ENCODE results near the gene MRPL54. TPM values are rescaled to one million over a fixed set of nuclear protein-coding genes. Genes with fewer than 3 reads are reported as not detected.

MRPL54 gene
- total RNA-seq, 1 donor from 2014 or later = 10.6 TPM

DNA sequence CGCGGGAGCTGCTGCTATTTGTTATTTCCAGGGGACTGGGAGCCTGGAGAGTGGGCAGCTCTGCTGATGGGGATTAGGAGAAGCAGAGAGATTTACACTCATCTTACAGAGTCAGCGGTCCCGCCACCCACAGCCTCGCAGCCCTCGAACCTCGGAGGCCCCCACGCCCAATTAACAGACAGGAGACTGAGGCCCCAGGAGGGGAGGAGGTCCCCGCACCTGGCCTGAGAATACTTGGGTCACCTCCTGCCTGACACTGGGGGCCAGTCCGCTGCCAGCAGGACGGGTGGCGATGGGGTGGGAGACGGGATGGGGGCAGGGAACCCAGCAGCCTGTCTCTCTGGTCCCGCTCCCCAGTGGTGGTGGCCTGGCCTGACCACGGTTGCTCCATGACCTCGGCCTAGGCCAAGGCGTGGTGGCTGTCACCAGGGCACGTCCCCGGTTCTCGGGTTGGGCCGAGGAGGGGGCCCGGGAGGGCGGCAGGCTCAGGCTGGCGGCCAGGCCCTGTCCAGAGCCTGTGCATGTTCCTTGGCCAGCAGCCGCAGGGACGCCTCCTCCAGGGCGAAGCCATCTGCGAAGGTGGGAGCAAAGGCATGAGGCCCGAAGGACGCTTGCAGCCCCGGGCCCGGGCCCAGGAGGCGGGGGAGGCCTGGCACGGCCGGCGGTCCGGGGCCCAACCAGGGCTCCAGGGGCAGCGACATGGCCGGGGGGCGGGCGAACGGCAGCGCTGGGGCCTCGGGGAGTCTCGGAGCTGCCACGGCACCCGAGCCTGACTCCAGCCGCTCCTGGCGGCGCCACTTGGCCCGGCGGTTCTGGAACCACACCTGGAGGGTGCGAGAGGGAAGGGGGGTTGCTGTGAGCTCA, 7.9 kb downstream of the MRPL54 start:
- DNase-seq = no peak

DNA sequence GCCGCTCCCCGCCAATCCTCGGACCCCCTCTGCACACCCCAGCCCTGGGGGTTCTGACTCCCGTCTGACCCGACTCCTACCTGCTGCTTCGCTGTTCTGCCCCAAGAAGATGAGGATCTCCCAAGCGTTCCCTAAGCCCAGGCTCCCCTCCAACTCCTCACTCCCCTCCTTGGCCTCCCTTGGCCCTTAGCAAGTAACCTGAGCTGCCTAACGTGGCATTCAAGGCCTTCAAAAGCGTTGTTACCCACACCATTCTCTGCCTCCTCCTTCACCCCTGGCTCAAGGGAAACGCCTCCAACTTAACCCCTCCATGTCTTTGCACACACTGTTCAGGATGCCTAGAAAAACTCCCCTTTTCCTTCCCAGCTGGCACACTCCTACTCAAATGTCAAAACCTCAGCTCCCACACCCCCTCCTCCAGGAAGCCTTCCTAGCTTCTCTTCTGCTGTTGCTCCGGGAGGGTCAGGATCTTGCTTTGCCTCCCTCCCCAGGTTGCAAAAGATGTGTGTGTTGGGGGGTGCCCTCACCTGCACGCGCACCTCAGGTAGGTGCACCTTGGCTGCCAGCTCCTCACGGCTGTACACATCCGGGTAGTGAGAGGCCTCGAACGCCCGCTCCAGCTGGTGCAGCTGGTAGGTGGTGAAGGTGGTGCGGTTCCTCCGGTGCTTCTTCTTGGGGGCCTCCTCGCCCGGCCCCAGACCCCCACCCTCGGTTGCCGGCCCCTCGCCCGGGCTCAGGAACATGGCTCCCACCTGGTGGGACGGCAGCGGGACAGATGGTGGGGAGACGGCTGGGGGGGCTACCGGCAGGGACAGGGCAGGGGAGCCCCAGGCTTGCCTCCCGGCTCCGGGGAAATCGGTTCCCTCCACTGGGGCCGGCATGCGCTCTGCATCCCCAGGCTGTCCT, 8.8 kb downstream of the MRPL54 start:
- no peak for DNase-seq

DNA sequence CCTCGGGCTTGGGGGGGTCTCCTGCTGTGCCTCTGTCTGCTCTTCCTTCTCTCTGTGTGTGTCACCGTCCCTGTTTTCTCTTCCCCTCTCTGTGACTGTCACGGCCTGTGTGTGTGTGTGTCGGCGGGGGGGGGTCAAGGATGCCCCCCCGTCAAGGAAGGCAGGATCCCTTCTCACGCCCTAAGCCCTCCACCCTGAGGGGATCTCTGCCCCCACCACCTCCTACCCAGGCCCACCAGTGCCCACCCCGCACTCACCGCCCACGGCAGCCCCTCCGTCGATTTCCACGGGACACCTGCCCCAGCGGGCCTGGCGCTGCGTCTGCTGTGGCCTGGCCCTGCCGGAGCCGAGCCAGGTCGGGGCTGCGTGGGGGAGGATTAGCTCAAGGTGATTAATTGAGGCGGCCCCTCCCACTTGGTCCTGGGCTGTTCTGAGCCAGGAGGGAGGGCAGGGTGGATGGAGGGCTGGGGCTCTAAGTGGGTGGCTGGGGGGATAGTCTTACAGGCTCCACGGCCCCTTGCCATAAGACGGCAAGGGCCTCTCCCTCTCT, 9.5 kb downstream of the MRPL54 start, which contains the start of gene RAX2:
Gene RAX2 (minus strand): TSS at position 323 of the 550 bp plus-strand sequence. CDS start 486 bp downstream, outside the sequence.
- DNase-seq = no peak

DNA sequence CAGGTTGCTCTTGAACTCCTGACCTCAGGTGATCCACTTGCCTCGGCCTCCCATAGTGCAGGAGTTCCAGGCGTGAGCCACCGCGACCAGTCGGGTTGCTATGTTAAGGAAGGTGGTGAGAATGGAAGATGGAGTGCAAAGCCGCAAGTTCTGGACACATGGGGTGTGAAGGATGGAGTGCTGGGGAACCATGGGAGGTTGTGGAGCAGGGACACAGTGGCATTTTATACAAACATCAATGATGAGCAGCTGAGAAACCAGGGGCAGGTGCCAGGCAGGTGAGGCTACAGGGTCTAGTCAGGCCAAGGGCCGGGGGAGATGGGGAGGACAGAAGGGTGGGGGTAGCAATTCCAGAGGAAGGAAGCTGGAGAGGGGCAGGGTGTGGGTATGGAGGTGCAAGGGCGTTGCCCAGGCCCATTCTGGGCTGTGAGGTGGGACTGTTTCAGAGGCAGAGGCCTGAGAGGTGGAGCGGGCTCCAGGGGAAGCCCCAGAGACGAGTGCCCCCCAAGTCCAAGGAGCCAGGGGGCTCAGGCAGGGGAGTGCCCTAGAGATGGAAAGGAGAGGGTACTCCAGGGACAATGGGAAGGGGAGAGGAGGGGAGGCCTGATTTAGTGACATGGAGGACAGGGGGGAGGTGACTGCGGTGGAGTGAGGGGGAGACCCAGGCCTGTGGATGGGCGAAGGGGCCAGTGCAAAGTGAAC, 11.5 kb downstream of the MRPL54 start:
- no peak for DNase-seq

DNA sequence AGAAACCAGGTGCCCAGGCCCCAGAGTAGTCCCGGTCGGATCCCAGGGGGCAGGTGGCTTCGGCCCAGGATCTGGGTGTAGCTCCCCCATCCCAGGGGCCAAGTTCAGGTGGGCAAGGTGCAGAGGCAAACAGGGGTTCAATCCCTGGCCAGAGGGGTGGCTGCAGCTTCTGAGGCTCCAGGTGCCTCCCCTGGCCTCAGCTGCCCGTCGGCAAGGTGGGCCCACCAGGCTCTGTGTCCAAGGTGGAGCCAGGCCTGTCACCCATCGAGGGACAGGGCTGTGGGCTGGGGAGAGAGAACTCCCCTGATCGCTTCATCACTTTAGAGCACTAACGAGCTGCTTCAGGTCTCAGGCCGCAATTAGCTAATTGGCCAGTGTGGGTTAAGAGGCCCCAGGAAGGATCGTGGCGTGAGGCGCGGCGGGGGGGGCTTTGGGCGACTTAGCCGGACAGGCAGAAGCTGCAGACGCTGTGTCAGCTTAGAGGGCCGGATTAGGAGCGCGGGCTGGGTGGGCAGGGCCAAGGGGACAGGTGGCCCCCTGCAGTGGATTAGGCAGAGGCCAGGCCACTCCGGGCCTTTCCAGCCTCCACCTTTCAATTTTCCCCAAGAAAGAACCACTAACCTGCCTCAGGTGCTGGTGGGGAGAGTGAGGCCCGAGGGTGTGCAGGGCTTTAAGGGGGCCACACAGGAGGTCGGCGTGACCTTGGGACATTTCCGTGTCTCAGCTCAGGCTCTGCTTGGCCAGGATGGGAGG, 12.3 kb downstream of the MRPL54 start:
- DNase-seq = no peak

DNA sequence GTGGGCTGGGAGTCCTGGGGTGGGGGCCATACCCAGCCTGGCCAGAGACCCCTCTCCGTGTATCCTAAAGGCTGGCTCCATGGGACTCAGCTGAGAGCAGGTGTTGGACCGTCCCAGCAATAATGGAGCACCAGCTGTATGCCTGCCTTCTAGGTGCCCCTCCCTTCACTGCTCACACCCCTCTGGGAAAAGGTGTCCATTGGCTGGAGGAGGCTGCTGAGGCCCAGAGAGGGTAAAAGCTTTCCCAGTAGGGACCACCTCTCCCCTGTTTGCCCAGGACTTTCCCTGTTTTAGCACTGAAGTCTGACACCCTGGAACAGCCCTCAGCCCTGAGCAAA, 12.9 kb downstream of the MRPL54 start:
- DNase-seq = no peak

DNA sequence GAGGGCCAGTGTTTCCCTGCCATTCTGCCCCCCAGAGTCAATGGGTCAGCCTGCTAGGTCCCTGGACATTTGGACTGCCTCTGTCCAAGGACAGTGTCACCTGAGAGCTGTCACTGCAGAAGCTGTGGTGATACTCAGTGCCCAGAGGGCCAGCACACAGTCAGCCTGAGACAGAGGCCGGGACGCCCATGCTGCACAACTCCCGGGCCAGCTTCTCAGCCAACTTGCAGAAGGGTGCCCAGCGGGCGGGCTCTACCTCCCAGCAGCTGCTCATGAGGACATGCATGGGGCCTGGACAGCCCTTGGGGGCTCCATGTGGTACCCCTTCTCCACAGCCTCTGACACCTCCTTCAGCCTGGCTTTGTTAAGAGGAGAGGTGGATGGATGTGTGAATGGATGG, 13.3 kb downstream of the MRPL54 start:
- no peak for DNase-seq

DNA sequence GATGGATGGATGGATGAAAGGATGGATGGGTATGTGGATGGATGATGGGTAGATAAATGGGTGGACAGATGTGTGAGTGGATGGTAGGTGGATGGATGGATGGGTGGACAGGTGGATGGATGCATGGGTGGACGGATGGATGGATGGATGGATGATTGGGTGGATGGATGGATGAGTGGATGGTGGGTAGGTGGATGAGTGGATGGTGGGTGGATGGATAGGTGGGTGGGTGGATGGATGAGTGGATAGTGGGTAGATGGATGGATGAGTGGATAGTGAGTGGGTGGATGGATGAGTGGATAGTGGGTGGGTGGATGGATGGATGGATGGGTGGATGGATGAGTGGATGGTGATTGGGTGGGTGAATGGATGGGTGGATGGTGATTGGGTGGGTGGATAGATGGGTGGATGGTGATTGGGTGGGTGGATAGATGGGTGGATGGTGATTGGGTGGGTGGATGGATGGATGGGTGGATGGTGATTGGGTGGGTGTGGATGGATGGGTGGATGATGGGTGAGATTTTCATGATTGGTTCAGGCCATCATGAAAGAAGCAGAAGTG, 14.1 kb downstream of the MRPL54 start:
- DNase-seq = no peak

DNA sequence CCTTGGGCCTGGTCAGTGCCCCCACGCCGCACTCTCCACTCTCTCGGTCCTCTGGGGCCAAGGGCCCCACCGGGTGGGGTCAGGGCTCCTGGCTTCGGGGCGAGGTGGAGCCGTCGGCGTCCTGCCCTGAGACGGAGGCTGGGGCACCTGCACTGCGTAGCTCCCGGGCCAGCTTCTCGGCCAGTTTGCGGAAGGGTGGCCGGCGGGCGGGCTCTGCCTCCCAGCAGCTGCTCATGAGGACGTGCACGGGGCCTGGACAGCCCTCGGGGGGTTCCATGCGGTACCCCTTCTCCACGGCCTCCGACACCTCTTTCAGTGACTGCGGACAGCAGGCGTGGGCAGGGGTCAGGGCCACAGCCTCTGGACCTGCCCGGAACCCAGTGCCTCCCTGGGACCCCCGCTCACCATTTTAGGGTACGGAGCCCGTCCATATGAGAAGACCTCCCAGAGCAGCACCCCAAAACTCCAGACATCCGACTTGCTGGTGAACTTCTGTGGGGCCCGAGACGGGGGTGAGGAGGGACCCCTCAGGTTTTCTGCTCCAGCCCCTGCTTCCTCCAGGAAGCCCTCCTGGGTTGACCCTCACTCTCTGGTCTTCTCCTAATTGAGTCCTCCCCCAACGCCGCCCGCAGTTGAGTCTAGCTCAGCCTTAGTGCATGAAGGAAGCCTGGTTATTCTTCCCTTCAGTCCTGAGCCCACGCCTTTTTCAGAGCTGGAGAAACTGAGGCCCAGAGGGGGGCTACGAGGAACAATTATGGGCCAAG, 15.8 kb downstream of the MRPL54 start:
- no peak for DNase-seq

DNA sequence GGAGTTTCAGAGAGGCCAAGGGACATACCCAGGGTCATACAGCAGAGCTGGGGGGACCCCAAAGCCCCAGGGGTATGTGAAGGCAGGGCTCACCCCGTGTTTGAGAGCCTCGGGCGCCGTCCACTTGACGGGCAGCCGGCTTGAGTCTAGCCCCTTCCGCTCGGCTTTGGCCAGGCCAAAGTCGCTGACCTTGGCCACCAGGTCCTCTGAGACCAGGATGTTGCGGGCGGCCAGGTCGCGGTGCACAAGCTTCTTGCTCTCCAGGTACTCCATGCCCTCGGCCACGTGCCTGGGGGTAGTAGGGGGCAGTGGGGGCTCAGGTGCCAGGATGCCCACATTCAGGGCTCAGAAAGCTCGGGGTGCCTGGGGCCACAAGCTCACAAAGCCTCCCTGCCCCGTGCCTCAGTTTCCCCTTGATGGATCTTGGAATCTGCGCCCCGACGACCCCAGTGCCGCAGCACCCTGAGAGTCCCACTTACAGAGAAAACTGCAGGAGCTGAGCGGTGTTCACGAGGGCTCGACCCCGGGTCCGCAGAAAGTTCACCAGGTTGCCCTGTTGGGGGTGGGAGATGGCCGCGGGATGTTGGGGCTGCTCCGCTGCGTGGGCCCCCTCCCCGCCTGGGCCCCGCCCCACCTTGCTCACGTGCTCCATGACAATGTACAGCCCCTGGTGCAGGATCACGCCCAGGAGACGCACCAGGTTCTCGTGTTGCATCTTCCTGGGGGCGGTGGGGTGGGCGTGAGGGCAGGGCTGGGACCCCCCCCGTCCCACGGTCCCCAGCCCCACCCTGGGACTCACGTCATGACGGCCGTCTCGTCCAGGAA, 16.6 kb downstream of the MRPL54 start:
- DNase-seq = no peak

DNA sequence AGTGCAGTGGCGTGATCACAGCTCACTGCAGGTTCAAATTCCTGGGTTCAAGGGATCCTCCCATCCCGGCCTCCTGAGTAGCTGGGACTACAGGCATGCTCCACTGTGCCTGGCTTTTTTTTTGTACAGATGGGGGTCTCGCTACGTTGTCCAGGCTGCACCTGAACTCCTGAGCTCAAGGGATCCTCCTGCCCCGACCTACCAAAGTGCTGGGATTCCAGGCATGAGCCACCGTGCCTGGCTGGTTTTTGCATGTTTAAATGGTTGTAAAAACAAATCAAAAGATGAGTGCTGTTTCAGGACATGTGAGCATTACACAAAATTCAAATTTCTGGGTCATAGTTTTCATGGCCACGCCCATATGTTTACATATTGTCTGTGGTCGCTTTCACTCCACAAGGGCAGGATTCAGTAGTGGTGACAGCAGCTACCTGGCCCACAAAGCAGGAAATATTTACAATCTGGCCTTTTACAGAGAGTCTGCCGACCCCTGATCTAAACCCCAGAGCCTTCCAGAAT, 18.4 kb downstream of the MRPL54 start:
- DNase-seq = no peak

DNA sequence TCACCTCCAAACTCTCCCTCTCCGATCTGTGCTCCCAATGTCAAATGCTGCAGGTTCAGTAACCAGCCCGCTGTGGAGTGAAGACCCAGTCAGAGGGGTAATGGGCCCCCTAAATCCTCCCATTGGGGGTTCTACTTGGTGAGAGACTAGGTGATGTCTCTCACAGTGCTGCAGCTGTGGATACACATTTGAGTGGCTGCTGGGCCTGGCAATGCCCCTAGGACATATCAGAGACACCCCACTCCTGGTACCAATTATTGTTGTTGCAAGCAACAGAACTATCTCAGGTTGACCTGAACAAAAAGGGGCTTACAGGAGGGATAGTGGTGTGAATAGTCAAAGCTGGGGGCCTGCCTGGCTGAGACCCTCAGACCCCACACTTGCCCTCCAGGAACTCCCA, 19.1 kb downstream of the MRPL54 start:
- DNase-seq = no peak

DNA sequence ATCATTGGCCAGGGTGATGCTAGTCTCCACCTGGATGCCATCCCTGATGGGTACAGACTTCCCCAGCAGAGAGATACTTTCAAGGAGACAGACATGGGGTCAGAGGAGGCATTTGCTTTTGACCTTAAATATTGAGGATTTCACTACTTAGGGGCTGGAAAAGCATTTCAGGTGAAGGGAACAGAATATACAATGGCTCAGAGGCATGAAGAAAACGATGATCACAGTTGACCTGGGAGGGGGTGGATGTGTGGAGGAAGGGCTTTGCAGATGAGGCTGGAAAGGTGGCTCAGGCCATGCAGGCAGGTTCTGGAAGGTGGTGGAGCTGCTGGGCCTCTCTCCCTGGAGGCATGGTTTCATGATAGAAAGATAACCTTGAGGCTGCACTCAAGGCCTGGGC, 19.8 kb downstream of the MRPL54 start:
- no peak for DNase-seq

DNA sequence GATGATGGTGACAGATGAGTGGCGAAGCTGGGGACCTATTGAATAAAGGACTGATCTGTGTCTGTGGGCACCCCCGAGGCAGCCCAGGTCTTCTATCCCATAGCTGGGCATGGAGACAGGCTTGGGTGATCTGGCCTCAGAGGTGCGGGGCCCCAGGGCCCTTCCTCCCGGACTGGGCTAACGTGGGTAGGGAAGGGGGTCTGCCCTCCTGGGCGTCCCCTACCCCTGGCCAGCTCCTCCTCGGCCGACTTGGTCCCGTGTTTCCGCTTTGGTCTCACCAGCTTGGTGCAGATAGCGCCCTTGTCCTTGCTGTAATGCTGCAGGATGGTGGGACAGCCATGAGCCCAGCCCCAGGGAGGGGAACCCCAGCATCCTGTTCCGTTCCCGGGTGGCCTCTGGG, 20.4 kb downstream of the MRPL54 start:
- DNase-seq = no peak

DNA sequence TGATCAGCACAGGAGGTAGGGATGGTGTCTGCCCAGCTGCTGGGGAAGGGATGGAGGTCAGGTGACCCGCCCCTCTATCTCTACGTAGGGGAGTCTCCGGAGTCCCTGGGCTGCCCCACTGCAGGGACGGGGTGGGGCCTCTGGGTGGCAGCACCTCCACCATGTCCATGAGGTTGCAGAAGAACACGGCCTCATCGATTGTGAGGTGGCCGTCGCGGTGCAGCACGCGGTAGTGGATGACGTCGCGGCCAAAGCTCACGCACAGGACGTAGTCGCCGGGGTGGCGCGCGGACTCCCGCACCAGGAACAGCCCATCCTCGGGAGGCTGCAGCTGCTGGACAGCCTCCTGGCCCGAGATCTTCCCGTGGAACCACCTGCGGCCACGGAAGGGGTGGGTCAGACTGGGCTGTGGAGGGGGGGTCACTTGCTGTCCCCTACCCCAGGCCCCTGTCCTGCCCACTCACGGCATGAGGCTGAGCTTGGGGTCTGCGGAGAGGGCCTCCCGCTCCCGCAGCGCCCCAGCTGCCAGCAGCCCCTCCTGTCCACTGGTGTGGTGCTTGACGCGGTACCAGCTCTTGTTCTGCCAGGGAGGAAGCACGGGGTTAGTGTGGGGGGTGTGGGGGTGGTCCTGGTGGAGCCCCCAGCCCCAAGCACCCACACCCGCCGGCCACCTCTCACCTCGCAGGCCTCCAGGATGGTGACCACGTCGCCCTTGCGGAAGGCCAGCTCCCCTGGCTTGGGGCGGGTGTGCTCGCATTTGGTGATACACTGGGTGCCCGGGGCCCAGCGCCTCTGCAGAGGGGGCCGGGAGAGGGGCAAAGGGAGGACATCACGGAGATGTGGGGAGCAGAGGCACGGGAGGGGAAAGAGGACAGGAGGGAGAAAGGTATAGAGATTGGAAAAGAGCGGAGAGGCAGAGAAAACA, 21.4 kb downstream of the MRPL54 start:
- DNase-seq = no peak

DNA sequence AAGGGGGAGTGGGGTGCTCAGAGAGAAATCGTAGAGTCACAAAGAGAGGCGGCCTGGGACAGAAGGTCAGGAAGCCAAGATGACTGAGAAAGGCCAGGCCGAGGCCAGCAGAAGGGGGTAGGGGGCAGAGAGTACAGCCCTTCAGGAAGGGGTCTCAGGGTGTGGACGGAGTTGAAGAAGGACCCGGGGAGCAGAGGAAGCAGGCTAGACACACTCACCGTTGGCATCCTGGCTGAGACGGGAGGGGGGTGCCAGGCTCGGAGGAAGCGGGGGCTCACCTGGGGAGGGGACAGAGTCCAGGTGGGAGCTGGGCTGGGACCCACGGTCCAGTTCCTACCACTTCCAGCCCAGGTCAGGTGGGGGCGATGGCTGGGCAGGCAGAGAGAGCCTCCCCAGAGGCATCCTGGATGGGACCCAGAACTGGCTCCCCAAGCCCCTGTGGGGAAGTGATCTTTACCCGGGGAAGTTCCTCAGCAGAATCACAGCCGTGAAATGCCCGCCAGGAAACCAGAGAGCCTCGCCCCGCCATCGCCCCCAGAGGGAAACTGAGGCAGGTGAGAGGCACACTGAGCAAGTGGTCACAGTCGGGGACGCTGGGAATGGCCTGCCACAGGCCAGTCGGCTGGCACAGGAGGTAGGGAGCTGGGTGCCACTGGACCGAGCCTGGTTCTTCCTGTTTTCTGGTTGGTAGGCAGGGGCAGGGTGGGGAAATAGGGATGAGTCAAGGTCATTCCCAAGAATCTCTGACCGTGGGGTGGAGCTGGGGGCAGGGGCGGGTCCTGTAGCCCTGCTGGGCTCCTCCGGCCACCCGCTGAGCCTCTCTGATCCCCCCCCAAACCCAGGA, 22.3 kb downstream of the MRPL54 start:
- no peak for DNase-seq

DNA sequence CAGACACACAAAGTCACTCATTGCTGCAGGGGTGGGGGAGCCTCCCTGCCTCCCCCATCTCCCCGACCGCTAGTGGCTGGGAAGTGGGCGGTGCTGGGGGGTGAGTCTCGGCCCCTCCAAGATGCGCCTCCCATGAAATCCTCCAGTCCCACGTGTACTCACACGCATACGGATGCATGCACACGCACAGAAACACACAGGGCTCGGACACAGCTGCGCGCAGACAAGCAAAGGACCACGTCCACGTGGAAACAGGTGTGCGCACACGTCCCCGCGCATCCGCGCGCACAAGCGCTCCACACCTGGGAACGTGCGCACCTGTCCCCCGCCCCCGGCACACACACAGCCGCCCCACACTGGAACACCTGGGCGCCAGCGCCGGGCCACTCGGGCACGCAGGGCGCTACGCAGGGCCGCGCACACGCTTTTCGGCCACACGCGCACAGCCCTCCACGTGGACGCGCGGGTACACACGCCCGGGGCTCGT, 23.0 kb downstream of the MRPL54 start:
- no peak for DNase-seq

All from tongue (tissue), 2 donors.